Spleen (tissue), 7 donors: ENCODE data around the gene GSDME.

ENCODE experiments used
- CTCF ChIP-seq, 11 experiments: fragments of 200-600 bp in 7 of 11; fragments of 450-650 bp in 4 of 11; sonication (generic) in 4 of 11; IDR thresholded peaks in 8 of 11; conservative IDR thresholded peaks in 3 of 11; 1 replicate in 7 of 11; 2 replicates in 4 of 11; pipeline versions ENCODE4 v1.4.0 to v1.8.0; 2016 to 2021; ENCODE audit warnings: antibody characterized with exemption in 11 of 11, inconsistent platforms in 4 of 11, mild to moderate bottlenecking in 1 of 11
- POLR2A ChIP-seq, 3 donors: fragments of 450-650 bp; IDR thresholded peaks; one replicate each; pipeline ENCODE4 v1.5.1; 2017; ENCODE audit warnings: antibody characterized with exemption in 3 of 3, mild to moderate bottlenecking in 1 of 3
- donor health status: DM: no; HTN: no; CAD: no; lungs with moderate emphysema.
- donor health status: DM: no; HTN: no; CAD: no.
- donor health status: DM: no; HTN: no; CAD: no.

DNA sequence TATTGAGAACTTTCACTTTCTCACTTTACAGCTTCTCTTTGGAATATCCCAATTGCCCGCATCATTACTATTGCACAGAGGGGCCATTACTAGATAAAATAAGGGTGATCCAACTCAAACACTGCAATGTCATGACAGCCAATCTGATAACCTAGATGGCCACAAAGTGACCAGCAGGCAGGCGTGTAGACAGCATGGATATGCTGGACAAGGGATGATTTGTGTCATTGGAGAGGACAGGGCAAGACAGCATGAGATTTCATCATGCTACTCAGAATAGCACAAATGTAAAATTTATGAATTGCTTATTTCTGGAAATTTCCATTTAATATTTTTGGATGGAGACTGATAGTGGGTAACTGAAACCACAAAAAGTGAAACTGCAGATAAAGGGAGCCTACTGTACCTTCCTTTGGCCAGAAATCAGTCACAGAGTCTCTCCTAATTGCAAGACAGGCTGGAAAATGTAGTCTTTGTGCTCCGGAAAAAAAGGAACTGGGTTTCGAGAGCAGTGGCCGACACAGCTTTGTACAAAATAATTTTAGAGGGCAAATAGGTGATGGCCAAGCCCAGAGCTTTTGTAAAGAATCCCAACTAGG, 6.1 kb upstream of the GSDME start:
- TF ChIP-seq CTCF (IDR thresholded peaks at IDR 0.05 in 8 of 11, conservative IDR thresholded peaks at IDR 0.05 in 3 of 11) (no peak), POLR2A (IDR thresholded peaks at IDR 0.05) (no peak)
